ENCODE data around the gene KLHL1.
"Not testable (repeated sequence)": the region's sequence is repeated elsewhere in the genome, so short reads cannot be mapped to it uniquely, and the experiment has no call there.

The KLHL1 gene, protein sequence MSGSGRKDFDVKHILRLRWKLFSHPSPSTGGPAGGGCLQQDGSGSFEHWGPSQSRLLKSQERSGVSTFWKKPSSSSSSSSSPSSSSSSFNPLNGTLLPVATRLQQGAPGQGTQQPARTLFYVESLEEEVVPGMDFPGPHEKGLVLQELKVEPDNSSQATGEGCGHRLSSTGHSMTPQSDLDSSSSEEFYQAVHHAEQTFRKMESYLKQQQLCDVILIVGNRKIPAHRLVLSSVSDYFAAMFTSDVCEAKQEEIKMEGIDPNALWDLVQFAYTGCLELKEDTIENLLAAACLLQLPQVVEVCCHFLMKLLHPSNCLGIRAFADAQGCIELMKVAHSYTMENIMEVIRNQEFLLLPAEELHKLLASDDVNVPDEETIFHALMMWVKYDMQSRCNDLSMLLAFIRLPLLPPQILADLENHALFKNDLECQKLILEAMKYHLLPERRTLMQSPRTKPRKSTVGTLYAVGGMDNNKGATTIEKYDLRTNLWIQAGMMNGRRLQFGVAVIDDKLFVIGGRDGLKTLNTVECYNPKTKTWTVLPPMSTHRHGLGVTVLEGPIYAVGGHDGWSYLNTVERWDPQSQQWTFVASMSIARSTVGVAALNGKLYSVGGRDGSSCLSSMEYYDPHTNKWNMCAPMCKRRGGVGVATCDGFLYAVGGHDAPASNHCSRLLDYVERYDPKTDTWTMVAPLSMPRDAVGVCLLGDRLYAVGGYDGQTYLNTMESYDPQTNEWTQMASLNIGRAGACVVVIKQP

DNA sequence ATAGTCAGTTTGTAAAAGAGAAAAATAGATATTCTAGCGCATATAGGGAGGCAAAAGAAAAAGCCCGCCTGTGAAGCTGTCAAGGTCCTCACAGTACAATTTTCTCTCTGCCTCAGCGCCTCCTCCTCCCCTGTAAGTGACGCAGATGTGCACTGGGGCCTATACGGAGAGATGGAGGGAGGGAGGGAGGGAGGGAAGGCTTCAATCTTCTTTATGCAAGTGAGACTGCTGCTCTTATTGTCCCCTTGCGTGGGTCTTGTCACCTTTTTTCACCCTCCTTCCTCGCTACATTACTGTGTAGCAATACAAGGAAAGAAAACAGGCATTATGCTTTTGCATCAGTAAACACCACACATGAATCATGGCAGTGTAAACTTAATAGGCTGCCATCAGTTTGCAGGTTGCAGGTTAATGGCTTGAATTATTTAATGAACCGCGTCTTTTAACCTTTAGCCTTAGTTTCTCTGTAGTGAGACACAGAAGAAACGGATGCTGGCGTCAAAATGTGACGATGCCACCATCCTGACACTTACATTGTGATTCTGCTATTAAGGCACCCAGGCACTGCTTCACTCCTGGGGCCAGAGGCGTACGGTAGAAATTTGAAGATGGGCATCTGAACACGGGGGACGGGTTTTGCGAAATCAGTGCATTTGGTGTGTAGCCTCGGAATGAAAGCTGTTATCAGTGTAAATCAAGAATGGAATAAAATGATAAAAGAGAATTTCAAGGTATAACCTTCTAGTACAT, at the start of gene KLHL1:
TSS of gene KLHL1 (minus strand) at position 97 of the 750 bp plus-strand sequence. CDS start 753 bp downstream, outside the sequence.
- DNase-seq (ENCODE audit: low read depth in 2 of 2): no peak

GRCh38 chr13:70142658-70143057, 34.4 kb upstream of the KLHL1 start:
- DNase-seq (ENCODE audit: low read depth in 2 of 2): not testable (repeated sequence)

DNA sequence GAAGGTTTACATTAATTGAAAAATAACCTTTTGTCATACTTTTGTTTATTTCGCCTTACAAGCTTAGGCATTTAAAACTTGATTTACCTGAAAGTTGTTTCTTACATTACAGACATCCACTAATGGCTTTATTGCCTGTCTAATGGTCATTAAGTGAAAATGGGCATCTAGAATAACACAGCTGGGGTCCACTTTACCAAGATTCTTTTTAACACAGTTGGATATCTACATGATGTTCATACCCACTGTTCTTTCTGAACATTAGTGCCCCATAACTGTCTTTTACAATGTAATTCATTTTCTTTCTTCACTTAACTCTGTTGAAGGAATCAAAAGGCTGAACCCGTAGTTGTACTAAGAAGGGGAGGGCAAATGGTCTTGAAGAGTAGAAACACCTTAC, 19.8 kb upstream of the KLHL1 start:
- no peak for DNase-seq (ENCODE audit: low read depth in 2 of 2)

- DNase-seq (ENCODE audit: low read depth in 2 of 2): no peak
Measured at GRCh38 chr13:70125693-70126092, 17.4 kb upstream of the KLHL1 start.

GRCh38 chr13:70117338-70117905, 9.2 kb upstream of the KLHL1 start:
- no peak for DNase-seq (ENCODE audit: low read depth in 2 of 2)

- DNase-seq (ENCODE audit: low read depth in 2 of 2): no peak
Measured at GRCh38 chr13:70107498-70108281, 562 bp downstream of the KLHL1 start, which contains the start of gene ATXN8OS. TSS of gene ATXN8OS (plus strand) at chr13:70107826.

DNA sequence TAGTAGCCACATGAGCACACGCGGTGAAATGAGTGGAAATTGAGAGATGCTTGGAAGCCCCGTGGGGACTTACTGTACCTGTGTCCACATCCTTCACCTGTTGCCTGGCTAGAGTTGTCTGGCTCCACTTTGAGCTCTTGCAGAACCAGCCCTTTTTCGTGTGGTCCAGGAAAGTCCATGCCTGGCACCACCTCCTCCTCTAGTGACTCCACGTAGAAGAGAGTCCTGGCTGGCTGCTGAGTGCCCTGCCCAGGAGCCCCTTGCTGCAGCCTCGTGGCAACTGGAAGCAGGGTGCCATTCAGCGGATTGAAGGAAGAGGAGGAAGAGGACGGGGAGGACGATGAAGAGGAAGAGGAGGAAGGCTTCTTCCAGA, 1.1 kb downstream of the KLHL1 start:
- no peak for DNase-seq (ENCODE audit: low read depth in 2 of 2)

GRCh38 chr13:70104481-70104880, 3.8 kb downstream of the KLHL1 start:
- no peak for DNase-seq (ENCODE audit: low read depth in 2 of 2)

- no peak for DNase-seq (ENCODE audit: low read depth in 2 of 2)
Measured at GRCh38 chr13:70098669-70099068, 9.6 kb downstream of the KLHL1 start.

DNA sequence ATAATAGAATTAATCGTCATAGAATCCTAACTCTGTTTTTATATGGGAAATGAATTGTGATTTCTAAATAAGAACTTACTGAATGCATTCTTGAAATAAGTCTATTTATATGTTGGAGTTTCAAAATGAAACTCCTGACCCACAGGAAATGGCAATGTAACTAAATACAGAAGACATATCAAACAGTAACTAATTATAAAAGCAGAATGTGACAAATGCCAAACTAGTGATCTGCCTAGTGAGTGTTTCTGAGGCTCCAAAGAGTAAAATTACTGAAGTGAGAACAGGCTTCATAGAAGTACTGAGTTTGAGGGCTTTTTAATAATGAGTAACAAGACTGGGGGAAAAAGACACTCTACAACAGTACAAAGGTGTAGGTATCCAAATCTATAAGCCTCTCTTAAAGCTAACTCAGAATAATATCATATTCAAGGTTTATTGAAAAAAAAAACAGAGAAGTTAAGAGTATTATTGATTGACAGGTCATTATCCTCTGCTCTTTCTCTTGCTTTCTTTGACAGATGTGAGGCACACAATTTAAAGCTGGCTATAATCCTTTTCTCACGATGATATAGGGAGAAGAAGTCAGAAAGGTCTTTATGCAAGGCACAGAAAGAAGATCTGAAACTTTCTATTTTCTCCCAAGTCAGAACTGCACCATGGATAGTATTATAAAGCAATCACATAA, 18.1 kb downstream of the KLHL1 start:
- no peak for DNase-seq (ENCODE audit: low read depth in 2 of 2)

DNA sequence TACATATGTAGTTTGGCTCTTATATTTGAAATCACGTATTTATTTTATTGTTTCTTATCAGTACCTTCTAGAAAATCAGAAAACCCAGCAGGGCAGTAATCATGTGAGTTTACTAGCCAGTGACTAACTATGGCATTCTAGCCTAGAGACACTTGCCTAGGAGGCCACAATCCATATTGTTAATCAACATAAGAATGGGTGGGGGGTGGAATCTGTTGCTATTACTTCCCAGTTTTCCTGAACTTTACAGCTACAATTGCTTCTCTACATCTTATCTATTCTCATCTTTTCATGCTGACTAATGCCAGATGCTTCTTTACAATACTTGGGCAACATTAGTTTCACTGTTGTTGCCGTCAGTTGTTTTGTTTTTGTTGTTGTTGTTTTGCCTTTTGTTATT, 19.3 kb downstream of the KLHL1 start:
- DNase-seq (ENCODE audit: low read depth in 2 of 2): no peak

- DNase-seq (ENCODE audit: low read depth in 2 of 2): no peak
Measured at GRCh38 chr13:70087247-70087646, 21.0 kb downstream of the KLHL1 start.

GRCh38 chr13:70080012-70080411, 28.2 kb downstream of the KLHL1 start:
- DNase-seq (ENCODE audit: low read depth in 2 of 2): no peak

DNA sequence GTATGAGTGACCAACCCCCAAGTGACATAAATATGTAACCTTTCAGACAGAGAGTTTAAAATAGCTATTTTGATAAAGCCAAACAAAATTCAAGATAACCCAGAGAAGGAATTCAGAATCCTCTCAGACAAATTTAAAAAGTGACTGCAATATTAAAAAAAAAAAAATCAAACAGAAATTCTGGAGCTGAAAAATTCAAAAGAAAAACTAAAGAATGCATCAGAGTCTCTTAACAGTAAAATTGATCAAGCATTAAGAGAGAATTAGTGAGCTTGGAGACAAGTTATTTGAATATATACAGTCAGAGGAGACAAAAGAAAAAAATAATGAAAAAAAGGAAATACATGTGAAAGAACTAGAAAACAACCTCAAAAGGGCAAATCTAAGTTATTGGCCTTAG, 53.7 kb downstream of the KLHL1 start:
- no peak for DNase-seq (ENCODE audit: low read depth in 2 of 2)

- no peak for DNase-seq (ENCODE audit: low read depth in 2 of 2)
Measured at GRCh38 chr13:70051531-70051930, 56.7 kb downstream of the KLHL1 start.

DNA sequence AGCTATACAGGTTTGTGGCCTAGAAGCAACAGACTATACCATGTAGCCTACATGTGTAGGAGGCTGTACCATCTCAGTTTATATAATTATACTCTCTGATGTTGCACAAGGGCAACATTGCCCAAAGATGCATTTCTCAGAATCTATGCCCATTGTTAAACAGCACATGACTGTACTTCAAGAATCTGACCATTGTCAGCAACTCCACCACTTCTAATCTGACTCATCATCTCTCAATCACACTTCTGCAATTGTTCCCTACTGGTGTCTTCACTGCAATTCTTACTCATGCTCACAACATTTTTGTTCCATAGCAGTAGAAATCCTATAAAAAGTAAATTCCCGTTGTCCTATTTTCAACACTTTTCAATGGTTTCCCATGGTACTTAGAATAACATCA, 64.6 kb downstream of the KLHL1 start:
- no peak for DNase-seq (ENCODE audit: low read depth in 2 of 2)

GRCh38 chr13:70042193-70042592, 66.1 kb downstream of the KLHL1 start:
- DNase-seq (ENCODE audit: low read depth in 2 of 2): no peak

- no peak for DNase-seq (ENCODE audit: low read depth in 2 of 2)
Measured at GRCh38 chr13:70034286-70034685, 74.0 kb downstream of the KLHL1 start.

DNA sequence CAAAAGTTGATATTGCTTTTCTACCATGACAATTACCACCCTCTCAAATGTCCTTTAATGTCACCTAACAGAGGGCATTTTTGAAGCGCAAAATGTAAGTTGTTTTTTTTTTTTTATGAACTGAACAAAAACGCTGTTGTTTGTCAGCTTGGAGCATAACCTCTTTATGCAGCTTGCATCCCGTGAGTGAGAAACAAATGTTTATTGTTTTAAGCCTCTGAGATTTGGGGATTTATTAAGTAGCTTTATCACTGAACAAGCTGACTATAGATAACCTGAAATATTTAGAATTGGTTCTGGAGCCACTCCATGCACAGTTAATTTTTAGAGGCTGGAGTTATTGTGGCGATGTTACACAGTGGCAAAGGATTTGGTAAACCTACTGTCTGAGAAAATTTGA, 80.7 kb downstream of the KLHL1 start:
- DNase-seq (ENCODE audit: low read depth in 2 of 2): no peak

GRCh38 chr13:70023516-70023915, 84.7 kb downstream of the KLHL1 start:
- DNase-seq (ENCODE audit: low read depth in 2 of 2): no peak

GRCh38 chr13:70022646-70023045, 85.6 kb downstream of the KLHL1 start:
- no peak for DNase-seq (ENCODE audit: low read depth in 2 of 2)
